ENCODE measurements around the gene NADK2. TPM values are rescaled to one million over a fixed set of nuclear protein-coding genes. Genes with fewer than 3 reads are reported as not detected.

Gene NADK2
- total and polyA plus RNA-seq, 9 donors = 13.5 to 46.7 (median 26.4) TPM

- Histone ChIP-seq H3K9me3 (no peaks in the 10 kb centered on the region), H3K36me3 (no peaks in the 10 kb centered on the region), H3K4me1 (ENCODE audit: insufficient read depth) (peaks cover 10% of the 10 kb centered on the region), H3K27ac (peak overlapping the region in 1 of 2 donors; percentile 99), H3K27me3 (no peaks in the 10 kb centered on the region), H3K4me3 (peak overlapping the region; percentile 59)
- no peak for DNase-seq
- WGBS, 3 donors = 16 to 22% (median 17%) methylated on average over 4 of the region's 4 CpGs
- intact Hi-C loops (cut with DNase I) = loop anchor here in 3 of 4 donors (10.0 kb wide), 2 partner anchors 65 to 155 kb away; partner anchors contain the start of gene RANBP3L (in 2 of the 3)
- TF ChIP-seq EP300 (IDR thresholded peaks at IDR 0.05) = no peak
- no peak for TF ChIP-seq CTCF (IDR thresholded peaks at IDR 0.05)
- TF ChIP-seq POLR2A (IDR thresholded peaks at IDR 0.05) = no peak
These were observed 2.1 kb downstream of the NADK2 start for GRCh38 chr5:36239370-36240293.

GRCh38 chr5:36238502-36239295, 3.0 kb downstream of the NADK2 start:
- Histone ChIP-seq H3K9me3 (no peaks in the 10 kb centered on the region), H3K36me3 (no peaks in the 10 kb centered on the region), H3K27me3 (no peaks in the 10 kb centered on the region), H3K4me3 (no peak overlapping the region), H3K27ac (peak overlapping the region in 1 of 2 donors; percentile 99), H3K4me1 (ENCODE audit: insufficient read depth) (peaks cover 10% of the 10 kb centered on the region)
- no peak for TF ChIP-seq CTCF (IDR thresholded peaks at IDR 0.05)
- TF ChIP-seq POLR2A (IDR thresholded peaks at IDR 0.05) = no peak
- TF ChIP-seq EP300 (IDR thresholded peaks at IDR 0.05) = no peak
- DNase-seq = no peak
- intact Hi-C loops (cut with DNase I) = no loop called here
- 49 to 56% (median 55%) methylated on average over 2 of the region's 2 CpGs for WGBS, 3 donors

- intact Hi-C loops (cut with DNase I) = no loop called here
- H3K4me3 ChIP-seq = no peak overlapping the region
- H3K27me3 ChIP-seq = no peaks in the 10 kb centered on the region
- no peak overlapping the region for H3K27ac ChIP-seq
- H3K9me3 ChIP-seq = no peaks in the 10 kb centered on the region
- no peaks in the 10 kb centered on the region for H3K36me3 ChIP-seq
- DNase-seq = no peak
- peaks cover 8% of the 10 kb centered on the region for H3K4me1 ChIP-seq (ENCODE audit: insufficient read depth)
- WGBS, 3 donors = 91 to 98% (median 93%) methylated on average over 2 of the region's 2 CpGs
- TF ChIP-seq EP300 (IDR thresholded peaks at IDR 0.05) = no peak
- no peak for TF ChIP-seq CTCF (IDR thresholded peaks at IDR 0.05)
These were observed 4.0 kb downstream of the NADK2 start for GRCh38 chr5:36237751-36238150.

GRCh38 chr5:36236801-36237200, 4.9 kb downstream of the NADK2 start:
- no peak for DNase-seq
- intact Hi-C loops (cut with DNase I) = no loop called here
- no peak for TF ChIP-seq POLR2A (IDR thresholded peaks at IDR 0.05)
- no peak for TF ChIP-seq EP300 (IDR thresholded peaks at IDR 0.05)
- no peak for TF ChIP-seq CTCF (IDR thresholded peaks at IDR 0.05)
- Histone ChIP-seq H3K9me3 (no peaks in the 10 kb centered on the region), H3K4me3 (no peak overlapping the region), H3K36me3 (no peaks in the 10 kb centered on the region), H3K27me3 (no peaks in the 10 kb centered on the region), H3K27ac (no peak overlapping the region), H3K4me1 (ENCODE audit: insufficient read depth) (peaks cover 6% of the 10 kb centered on the region)

Data from ovary (tissue), 9 donors.